Body of pancreas (tissue), 4 donors: ENCODE measurements around the gene NOBOX.

ENCODE experiments used
- POLR2A ChIP-seq, 3 donors: fragments of 450-650 bp; IDR thresholded peaks; one replicate each; pipeline ENCODE4 v1.6.1; 2016; ENCODE audit warnings: antibody characterized with exemption in 3 of 3, mild to moderate bottlenecking in 2 of 3
- TF ChIP-seq, protein P1 (sequence below), 7 experiments: fragments of 450-650 bp in 4 of 7; fragments of 200-600 bp in 3 of 7; sonication (generic) in 3 of 7; IDR thresholded peaks; one replicate each; pipeline ENCODE4 v1.5.1; 2016 to 2019; ENCODE audit warnings: antibody characterized with exemption in 7 of 7

DNA sequence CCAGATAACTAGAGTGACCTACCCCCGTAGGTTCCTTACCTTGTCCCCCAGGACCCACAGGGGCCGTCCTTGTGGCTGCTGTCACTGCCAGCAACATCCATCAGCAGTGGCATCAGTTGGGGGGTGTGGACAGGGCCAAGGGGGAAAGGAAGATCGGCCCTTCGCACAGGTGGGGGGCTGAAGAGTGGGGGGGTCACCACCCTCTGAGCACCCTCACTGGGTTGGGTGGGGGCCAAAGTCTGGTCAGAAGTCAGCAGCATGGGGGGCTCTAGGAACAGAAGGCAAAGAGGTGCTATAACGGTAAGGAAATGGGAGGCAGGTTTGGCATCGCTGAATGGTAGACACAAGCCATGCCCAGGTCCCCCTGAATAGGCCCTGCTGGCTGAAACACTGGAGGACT is 4.6 kb downstream of the NOBOX start:
- no peak for TF ChIP-seq POLR2A (IDR thresholded peaks at IDR 0.05)
- TF ChIP-seq, protein P1, sequence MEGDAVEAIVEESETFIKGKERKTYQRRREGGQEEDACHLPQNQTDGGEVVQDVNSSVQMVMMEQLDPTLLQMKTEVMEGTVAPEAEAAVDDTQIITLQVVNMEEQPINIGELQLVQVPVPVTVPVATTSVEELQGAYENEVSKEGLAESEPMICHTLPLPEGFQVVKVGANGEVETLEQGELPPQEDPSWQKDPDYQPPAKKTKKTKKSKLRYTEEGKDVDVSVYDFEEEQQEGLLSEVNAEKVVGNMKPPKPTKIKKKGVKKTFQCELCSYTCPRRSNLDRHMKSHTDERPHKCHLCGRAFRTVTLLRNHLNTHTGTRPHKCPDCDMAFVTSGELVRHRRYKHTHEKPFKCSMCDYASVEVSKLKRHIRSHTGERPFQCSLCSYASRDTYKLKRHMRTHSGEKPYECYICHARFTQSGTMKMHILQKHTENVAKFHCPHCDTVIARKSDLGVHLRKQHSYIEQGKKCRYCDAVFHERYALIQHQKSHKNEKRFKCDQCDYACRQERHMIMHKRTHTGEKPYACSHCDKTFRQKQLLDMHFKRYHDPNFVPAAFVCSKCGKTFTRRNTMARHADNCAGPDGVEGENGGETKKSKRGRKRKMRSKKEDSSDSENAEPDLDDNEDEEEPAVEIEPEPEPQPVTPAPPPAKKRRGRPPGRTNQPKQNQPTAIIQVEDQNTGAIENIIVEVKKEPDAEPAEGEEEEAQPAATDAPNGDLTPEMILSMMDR (IDR thresholded peaks at IDR 0.05) = no peak
